NCI-H2107 (cell line): ENCODE measurements around the gene KHDC1.
"Not testable (repeated sequence)": the region's sequence is repeated elsewhere in the genome, so short reads cannot be mapped to it uniquely, and the experiment has no call there.

ENCODE experiments used
- DNase-seq: peaks from one replicate; lab custom pipeline; 2025; lab: John Stamatoyannopoulos, UW

KHDC1 gene

GRCh38 chr6:73262671-73263569 lies at the start of gene KHDC1:
Gene KHDC1 (minus strand): TSS chr6:73263196. CDS start chr6:73242517, 20,679 bp downstream.
- DNase-seq = no peak

GRCh38 chr6:73310503-73310845 lies 47.5 kb upstream of the KHDC1 start:
- DNase-seq = not testable (repeated sequence)

GRCh38 chr6:73309785-73310502 lies 46.9 kb upstream of the KHDC1 start:
- DNase-seq = peak; percentile 29

- no peak for DNase-seq
Observed at GRCh38 chr6:73309535-73309784, 46.5 kb upstream of the KHDC1 start.

GRCh38 chr6:73308712-73309534 lies 45.9 kb upstream of the KHDC1 start:
- no peak for DNase-seq

GRCh38 chr6:73303773-73304172 lies 40.8 kb upstream of the KHDC1 start:
- DNase-seq = not testable (repeated sequence)

GRCh38 chr6:73302339-73302738 lies 39.3 kb upstream of the KHDC1 start:
- DNase-seq = no peak

- DNase-seq = no peak
Observed at GRCh38 chr6:73299151-73299971, 36.4 kb upstream of the KHDC1 start.

- DNase-seq = no peak
Observed at GRCh38 chr6:73293331-73293730, 30.3 kb upstream of the KHDC1 start.

- no peak for DNase-seq
Observed at GRCh38 chr6:73290435-73290834, 27.4 kb upstream of the KHDC1 start.

GRCh38 chr6:73286752-73287151 lies 23.8 kb upstream of the KHDC1 start:
- DNase-seq = no peak

- DNase-seq = no peak
Observed at GRCh38 chr6:73285674-73286283, 22.8 kb upstream of the KHDC1 start.

- DNase-seq = no peak
Observed at GRCh38 chr6:73282871-73283270, 19.9 kb upstream of the KHDC1 start.

GRCh38 chr6:73281684-73282083 lies 18.7 kb upstream of the KHDC1 start:
- not testable (repeated sequence) for DNase-seq

- DNase-seq = not testable (repeated sequence)
Observed at GRCh38 chr6:73269296-73269695, 6.3 kb upstream of the KHDC1 start.

- not testable (repeated sequence) for DNase-seq
Observed at GRCh38 chr6:73268896-73269295, 5.9 kb upstream of the KHDC1 start.

GRCh38 chr6:73264446-73264845 lies 1.4 kb upstream of the KHDC1 start:
- no peak for DNase-seq

- DNase-seq = no peak
Observed at GRCh38 chr6:73263570-73263909, 544 bp upstream of the KHDC1 start.

- no peak for DNase-seq
Observed at GRCh38 chr6:73258721-73259120, 4.3 kb downstream of the KHDC1 start.

GRCh38 chr6:73254323-73254722 lies 8.7 kb downstream of the KHDC1 start:
- DNase-seq = not testable (repeated sequence)

GRCh38 chr6:73252703-73253102 lies 10.3 kb downstream of the KHDC1 start:
- DNase-seq = no peak
